H9 (cell line): ENCODE results near the gene ZNF681. TPM values are rescaled to one million over a fixed set of nuclear protein-coding genes. Genes with fewer than 3 reads are reported as not detected.
"Not testable (repeated sequence)": the region's sequence is repeated elsewhere in the genome, so short reads cannot be mapped to it uniquely, and the experiment has no call there.

Experiments
- DNase-seq: peaks from one replicate; pipeline ENCODE4 v3.0.0-alpha.2; 2017
- H2AFZ ChIP-seq: one replicate; pipeline ENCODE4 v1.6.1; 2013; ENCODE audit warnings: mild to moderate bottlenecking, low read length, control low read depth, moderate library complexity
- H2AK5ac ChIP-seq: 2 replicates; pipeline ENCODE4 v1.6.1; 2013; ENCODE audit warnings: low read length, control low read depth, mixed read lengths; ENCODE audit not compliant: insufficient read length
- H2BK120ac ChIP-seq: one replicate; pipeline ENCODE4 v1.6.1; 2013; ENCODE audit warnings: low read depth, mild to moderate bottlenecking, low read length, control low read depth, inconsistent platforms; ENCODE audit not compliant: poor library complexity, severe bottlenecking
- H2BK12ac ChIP-seq: 2 replicates; pipeline ENCODE4 v1.6.1; 2013; ENCODE audit warnings: low read length, control low read depth, mixed read lengths, low read depth; ENCODE audit not compliant: insufficient read length
- H2BK15ac ChIP-seq: 2 replicates; pipeline ENCODE4 v1.6.1; 2013; ENCODE audit warnings: low read depth, low read length, control low read depth
- H2BK20ac ChIP-seq: one replicate; pipeline ENCODE4 v1.6.1; 2013; ENCODE audit warnings: low read depth, mild to moderate bottlenecking, low read length, control low read depth, inconsistent platforms; ENCODE audit not compliant: poor library complexity, severe bottlenecking
- H2BK5ac ChIP-seq: 2 replicates; pipeline ENCODE4 v1.6.1; 2013; ENCODE audit warnings: low read length, control low read depth, mixed read lengths; ENCODE audit not compliant: insufficient read length
- H3K14ac ChIP-seq: 2 replicates; pipeline ENCODE4 v1.6.1; 2013; ENCODE audit warnings: low read length, control low read depth; ENCODE audit not compliant: insufficient read depth
- H3K18ac ChIP-seq: 2 replicates; pipeline ENCODE4 v1.6.1; 2013; ENCODE audit warnings: low read depth, mild to moderate bottlenecking, mixed read lengths, low read length, control low read depth; ENCODE audit not compliant: insufficient read length
- H3K23ac ChIP-seq: 2 replicates; pipeline ENCODE4 v1.6.1; 2013; ENCODE audit warnings: low read length, control low read depth, mixed read lengths, low read depth; ENCODE audit not compliant: insufficient read length
- H3K23me2 ChIP-seq: 2 replicates; pipeline ENCODE4 v1.6.1; 2013; ENCODE audit warnings: low read depth, mild to moderate bottlenecking, mixed read lengths, low read length, control low read depth; ENCODE audit not compliant: insufficient read length, poor library complexity, severe bottlenecking
- H3K27ac ChIP-seq: 2 replicates; pipeline ENCODE4 v1.5.1; 2013; ENCODE audit warnings: low read length, control low read depth, mixed read lengths, low read depth; ENCODE audit not compliant: insufficient read length
- H3K27me3 ChIP-seq: 2 replicates; pipeline ENCODE4 v1.6.1; 2013; ENCODE audit warnings: low read length, control low read depth, inconsistent platforms; ENCODE audit not compliant: insufficient read depth
- H3K4ac ChIP-seq: 2 replicates; pipeline ENCODE4 v1.6.1; 2013; ENCODE audit warnings: low read depth, mild to moderate bottlenecking, control low read depth, inconsistent platforms, low read length, moderate library complexity
- H3K4me1 ChIP-seq: 2 replicates; pipeline ENCODE4 v1.6.1; 2013; ENCODE audit warnings: low read length, control low read depth, inconsistent platforms; ENCODE audit not compliant: insufficient read depth
- H3K4me2 ChIP-seq: 2 replicates; pipeline ENCODE4 v1.6.1; 2013; ENCODE audit warnings: low read length, control low read depth, mixed read lengths; ENCODE audit not compliant: insufficient read length, insufficient read depth
- H3K56ac ChIP-seq: 2 replicates; pipeline ENCODE4 v1.6.1; 2013; ENCODE audit warnings: low read depth, mild to moderate bottlenecking, mixed read lengths, low read length, control low read depth; ENCODE audit not compliant: insufficient read length
- H3K79me1 ChIP-seq: 2 replicates; pipeline ENCODE4 v1.6.1; 2013; ENCODE audit warnings: low read depth, mild to moderate bottlenecking, moderate library complexity, low read length, control low read depth, inconsistent platforms; ENCODE audit not compliant: insufficient read depth, poor library complexity, severe bottlenecking
- H3K79me2 ChIP-seq: 2 replicates; pipeline ENCODE4 v1.6.1; 2013; ENCODE audit warnings: low read length, control low read depth, inconsistent platforms; ENCODE audit not compliant: insufficient read depth
- H3K9ac ChIP-seq: 2 replicates; pipeline ENCODE4 v1.6.1; 2013; ENCODE audit warnings: low read length, control low read depth, mixed read lengths; ENCODE audit not compliant: insufficient read length; ENCODE audit errors: extremely low read depth
- H3K9me3 ChIP-seq: one replicate; pipeline ENCODE4 v1.6.1; 2013; ENCODE audit warnings: low read depth, low read length, inconsistent platforms; ENCODE audit not compliant: control insufficient read depth
- H3T11ph ChIP-seq: one replicate; pipeline ENCODE4 v1.6.1; 2013; ENCODE audit warnings: mild to moderate bottlenecking, low read length, control low read depth, inconsistent platforms
- H4K20me1 ChIP-seq: one replicate; pipeline ENCODE4 v1.6.1; 2013; ENCODE audit not compliant: control insufficient read depth, insufficient read length, insufficient read depth
- H4K5ac ChIP-seq: 2 replicates; pipeline ENCODE4 v1.6.1; 2013; ENCODE audit warnings: low read depth, mild to moderate bottlenecking, mixed read lengths, low read length, control low read depth; ENCODE audit not compliant: insufficient read length
- H4K8ac ChIP-seq: replicated peaks from 2 replicates; pipeline ENCODE4 v1.6.1; 2013; ENCODE audit warnings: low read length, control low read depth, mixed read lengths, low read depth; ENCODE audit not compliant: insufficient read length
- H4K91ac ChIP-seq: 2 replicates; pipeline ENCODE4 v1.6.1; 2013; ENCODE audit warnings: low read depth, mild to moderate bottlenecking, moderate library complexity, mixed read lengths, low read length, control low read depth; ENCODE audit not compliant: insufficient read length
- H3K27ac Mint-ChIP-seq, 3 experiments: 2 replicates in 2 of 3; 3 replicates in 1 of 3; pipeline ENCODE4 v1.8.0; 2020 to 2021; ENCODE audit warnings: mixed read lengths in 3 of 3, mild to moderate bottlenecking in 1 of 3, moderate library complexity in 1 of 3
- H3K27me3 Mint-ChIP-seq: 2 replicates; pipeline ENCODE4 v1.8.0; 2021; ENCODE audit warnings: low read depth, mild to moderate bottlenecking, moderate library complexity, mixed read lengths
- H3K36me3 Mint-ChIP-seq, 3 experiments: 2 replicates in 2 of 3; 3 replicates in 1 of 3; pipeline ENCODE4 v1.8.0; 2020 to 2021; ENCODE audit warnings: low read depth in 3 of 3, mixed read lengths in 3 of 3; ENCODE audit not compliant: insufficient read depth in 1 of 3
- H3K4me1 Mint-ChIP-seq, 2 experiments: 2 replicates each; pipeline ENCODE4 v1.8.0; 2020; ENCODE audit warnings: mixed read lengths in 2 of 2
- H3K4me3 Mint-ChIP-seq, 2 experiments: 2 replicates in 1 of 2; 3 replicates in 1 of 2; pipeline ENCODE4 v1.8.0; 2020 to 2021; ENCODE audit warnings: mild to moderate bottlenecking in 2 of 2, mixed read lengths in 2 of 2, moderate library complexity in 1 of 2
- H3K9me3 Mint-ChIP-seq, 2 experiments: 2 replicates in 1 of 2; 3 replicates in 1 of 2; pipeline ENCODE4 v1.8.0; 2020; ENCODE audit warnings: mild to moderate bottlenecking in 2 of 2, mixed read lengths in 2 of 2, moderate library complexity in 1 of 2
- WGBS: extraction: QIAGEN DNeasy Blood & Tissue Kit; methylation state at CpG from one replicate; pipeline ENCODE4 v1.1.7; 2013; ENCODE audit warnings: missing lambda C conversion rate, low lambda C conversion rate, mixed read lengths; ENCODE audit not compliant: insufficient read length; ENCODE audit errors: extremely low coverage; 5-methylcytosine and 5-hydroxymethylcytosine counted together
- total RNA-seq: library from RNA; stranded (reverse); gene quantifications from 2 replicates; pipeline ENCODE4 v1.2.1, GENCODE V29; 2021

The ZNF681 gene
- total RNA-seq, 1 experiment from 2014 or later = 10.4 TPM

DNA sequence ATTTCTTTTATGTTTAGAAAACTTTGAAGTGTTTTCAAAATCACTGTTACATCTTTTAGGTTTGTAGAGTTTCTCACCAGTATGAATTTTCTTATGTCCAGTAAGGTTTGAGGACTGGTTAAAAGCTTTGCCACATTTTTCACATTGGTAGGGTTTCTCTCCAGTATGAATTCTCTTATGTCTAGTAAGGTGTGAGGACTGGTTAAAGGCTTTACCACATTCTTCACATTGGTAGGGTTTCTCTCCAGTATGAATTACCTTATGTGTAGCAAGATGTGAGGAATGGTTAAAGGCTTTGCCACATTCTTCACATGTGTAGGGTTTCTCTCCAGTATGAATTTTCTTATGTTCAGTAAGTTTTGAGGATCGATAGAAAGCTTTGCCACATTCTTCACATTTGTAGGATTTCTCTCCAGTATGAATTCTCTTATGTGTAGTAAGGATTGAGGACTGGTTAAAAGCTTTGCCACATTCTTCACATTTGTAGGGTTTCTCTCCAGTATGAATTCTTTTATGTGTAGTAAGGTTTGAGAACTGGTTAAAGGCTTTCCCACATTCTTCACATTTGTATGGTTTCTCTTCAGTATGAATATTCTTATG, 15.0 kb downstream of the ZNF681 start:
- not testable (repeated sequence) for H3K14ac ChIP-seq, H2BK12ac ChIP-seq, H4K5ac ChIP-seq, H3K27me3 Mint-ChIP-seq, H2BK20ac ChIP-seq, H2BK15ac ChIP-seq, H3K18ac ChIP-seq, H3K4me2 ChIP-seq, H3K27ac Mint-ChIP-seq, H3K27ac ChIP-seq, H4K8ac ChIP-seq, H3K4me1 Mint-ChIP-seq, H2BK120ac ChIP-seq, H2AFZ ChIP-seq, H3K23ac ChIP-seq, DNase-seq, H3K4me1 ChIP-seq, H3K4me3 Mint-ChIP-seq, H3K56ac ChIP-seq, H3K23me2 ChIP-seq, H2BK5ac ChIP-seq, H3K79me1 ChIP-seq, H4K91ac ChIP-seq, H4K20me1 ChIP-seq, H2AK5ac ChIP-seq, H3K27me3 ChIP-seq, H3K9ac ChIP-seq, H3K4ac ChIP-seq, H3T11ph ChIP-seq, H3K79me2 ChIP-seq
- WGBS = no CpG with 5 or more reads among the region's 1 CpG
- H3K9me3 ChIP-seq = peaks cover 29% of the 10 kb centered on the region
- peaks cover 58 to 67% (median 61%) of the 10 kb centered on the region in 3 experiments for H3K36me3 Mint-ChIP-seq
- H3K9me3 Mint-ChIP-seq = peaks cover 65 to 66% of the 10 kb centered on the region in 2 experiments

DNA sequence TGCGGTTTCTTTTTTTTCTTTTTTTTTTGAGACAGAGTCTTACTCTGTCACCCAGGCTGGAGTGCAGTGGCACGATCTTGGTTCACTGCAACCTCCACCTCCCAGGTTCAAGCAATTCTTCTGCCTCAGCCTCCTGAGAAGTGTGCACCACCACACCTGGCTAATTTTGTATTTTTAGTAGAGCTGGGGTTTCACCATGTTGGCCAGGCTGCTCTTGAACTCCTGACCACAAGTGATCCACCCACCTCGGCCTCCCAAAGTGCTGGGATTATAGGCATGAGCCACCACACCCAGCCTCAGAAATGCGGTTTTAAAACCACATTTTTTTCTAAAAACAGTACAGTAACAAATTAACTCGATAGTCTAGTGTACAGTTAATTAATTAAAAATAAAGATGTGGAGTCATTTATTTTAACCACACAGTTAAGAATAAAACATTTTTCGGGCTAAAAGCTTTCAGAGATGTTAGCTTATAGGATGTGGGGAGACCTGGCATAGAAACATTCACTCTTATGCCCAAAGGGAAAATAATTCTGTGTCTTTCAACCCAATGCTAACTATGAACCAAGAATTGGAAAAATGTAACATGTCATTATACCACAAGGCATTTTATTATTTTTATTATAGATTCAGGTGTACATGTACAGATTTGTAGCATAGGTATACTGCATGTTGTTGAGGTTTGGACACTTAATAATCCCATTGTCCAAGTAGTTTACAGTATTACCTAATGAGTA, 27.8 kb downstream of the ZNF681 start:
- not testable (repeated sequence) for H4K8ac ChIP-seq, H3K79me2 ChIP-seq, H3K4me1 Mint-ChIP-seq, H3K79me1 ChIP-seq, H3K27ac ChIP-seq, H2BK12ac ChIP-seq, H3T11ph ChIP-seq, H3K36me3 Mint-ChIP-seq, DNase-seq, H3K27ac Mint-ChIP-seq, H3K9ac ChIP-seq, H2BK15ac ChIP-seq, H3K4me2 ChIP-seq, H2BK120ac ChIP-seq, H3K23ac ChIP-seq, H4K20me1 ChIP-seq, H2AK5ac ChIP-seq, H4K5ac ChIP-seq, H3K4me1 ChIP-seq, H3K56ac ChIP-seq, H3K18ac ChIP-seq, H3K27me3 ChIP-seq, H3K23me2 ChIP-seq, H3K4ac ChIP-seq, H3K27me3 Mint-ChIP-seq, H3K4me3 Mint-ChIP-seq, H3K14ac ChIP-seq, H4K91ac ChIP-seq, H2AFZ ChIP-seq, H3K9me3 ChIP-seq, H2BK20ac ChIP-seq, H2BK5ac ChIP-seq
- WGBS = no CpG with 5 or more reads among the region's 6 CpGs
- H3K9me3 Mint-ChIP-seq = peaks cover 20 to 22% of the 10 kb centered on the region in 2 experiments
